Activated T-helper 1 cell treated with anti-CD3 and anti-CD28 coated beads, Interleukin-2, amount 50 U/mL, for 16 hours (primary cell): Measurements from ENCODE around the gene TSPAN18.

Experiments used
- DNase-seq, 2 donors: peaks; one replicate each; pipeline ENCODE4 v3.0.0-alpha.2; 2020; ENCODE audit warnings: low read depth in 1 of 2, low spot score in 1 of 2

Gene TSPAN18, protein sequence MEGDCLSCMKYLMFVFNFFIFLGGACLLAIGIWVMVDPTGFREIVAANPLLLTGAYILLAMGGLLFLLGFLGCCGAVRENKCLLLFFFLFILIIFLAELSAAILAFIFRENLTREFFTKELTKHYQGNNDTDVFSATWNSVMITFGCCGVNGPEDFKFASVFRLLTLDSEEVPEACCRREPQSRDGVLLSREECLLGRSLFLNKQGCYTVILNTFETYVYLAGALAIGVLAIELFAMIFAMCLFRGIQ

DNA sequence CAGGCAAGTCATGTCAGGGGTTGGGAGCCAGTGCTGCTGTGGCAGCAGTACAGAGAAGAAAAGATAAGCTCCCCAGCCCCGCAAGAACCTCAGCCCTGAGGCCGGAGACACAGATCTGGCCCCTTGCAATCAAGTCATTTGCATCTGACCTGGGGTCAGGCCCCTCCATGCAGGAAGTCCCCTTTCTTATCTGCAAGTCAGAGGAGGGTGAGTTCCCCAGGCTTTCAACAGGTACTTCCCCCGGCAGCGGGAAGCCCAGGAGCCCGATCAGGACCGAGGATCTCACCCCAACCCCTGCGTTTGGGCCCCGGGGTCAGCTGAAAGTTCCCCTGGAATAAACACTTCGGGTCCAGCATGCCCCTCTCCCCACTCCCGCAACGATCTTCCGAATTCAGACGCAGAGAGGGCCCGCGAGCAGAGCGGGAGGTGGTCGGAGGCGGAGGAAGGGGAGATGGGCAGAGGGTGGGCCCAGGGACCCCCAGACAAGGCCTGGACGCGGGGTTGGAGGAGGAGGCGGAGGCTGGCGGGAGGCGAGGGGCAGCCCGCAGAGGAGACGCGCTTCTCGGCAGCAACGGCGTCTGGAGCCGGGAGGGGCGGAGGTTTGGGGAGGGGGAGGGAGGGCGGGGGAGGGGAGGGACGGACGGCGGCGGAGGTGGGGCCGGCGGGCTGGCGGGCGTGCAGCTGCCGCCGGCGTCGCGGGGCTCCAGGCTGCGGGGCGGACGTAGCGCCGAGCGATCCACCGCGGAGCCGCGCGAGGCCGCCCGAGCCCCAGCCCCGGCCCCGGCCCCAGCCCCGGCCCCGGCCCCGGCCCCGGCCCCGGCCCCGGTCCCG, at the start of gene TSPAN18:
Gene TSPAN18, plus strand, starts transcription at position 680 of the 831 bp plus-strand sequence. CDS start 179,455 bp downstream, outside the sequence.
- peak; percentile 9 to 23 for DNase-seq

DNA sequence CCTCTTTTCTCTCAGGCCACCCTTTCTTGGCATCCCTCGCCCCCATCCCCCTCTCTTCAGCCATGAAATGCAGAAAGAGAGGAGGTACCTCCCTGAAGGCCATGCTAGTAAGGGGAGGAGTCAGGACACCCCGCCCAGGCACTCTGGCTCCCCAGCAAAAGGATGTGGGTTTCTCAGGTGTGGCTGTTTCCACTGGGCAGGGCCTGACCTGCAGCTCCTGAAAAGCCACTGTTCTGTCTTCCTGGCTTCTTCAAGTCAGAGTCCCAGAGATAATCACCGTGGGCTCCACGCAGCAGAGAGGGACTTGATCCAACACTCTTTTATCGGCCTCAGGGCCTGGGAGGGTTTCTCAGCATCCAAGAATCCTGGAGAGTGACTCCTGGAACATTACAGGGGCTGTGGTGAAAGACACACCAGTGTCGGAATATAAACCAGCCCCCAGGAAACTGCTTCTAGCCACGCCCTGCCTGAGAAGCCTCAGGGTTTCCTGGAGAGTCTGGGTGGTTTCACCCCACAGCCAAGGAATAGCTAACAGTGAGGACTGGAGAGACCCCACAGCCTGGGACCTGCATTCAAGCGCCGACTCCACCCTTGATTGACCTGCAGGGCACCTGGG, 45.7 kb upstream of the TSPAN18 start:
- DNase-seq, result peak; percentile 12 to 42

DNA sequence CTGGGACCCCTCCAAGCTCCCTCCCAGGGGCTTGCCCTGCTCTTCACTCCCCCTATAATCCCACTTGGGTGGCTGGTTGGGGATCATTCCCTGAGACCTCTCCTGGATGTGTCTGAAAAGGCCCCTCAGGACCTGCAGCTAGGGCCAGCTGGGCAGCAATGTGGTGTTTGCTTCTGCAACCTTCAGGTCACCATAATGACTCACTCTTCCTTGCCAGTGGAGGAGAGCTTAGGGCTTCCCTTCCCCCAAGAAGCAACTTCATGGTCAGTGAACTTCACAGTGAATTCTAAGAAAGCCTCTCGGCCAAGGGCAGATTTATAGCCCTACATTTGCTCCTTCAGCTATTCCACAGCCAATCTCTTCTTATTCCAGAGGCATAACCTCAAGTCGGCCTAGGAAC, 45.1 kb upstream of the TSPAN18 start:
- DNase-seq, result no peak

GRCh38 chr11:44684859-44685281, 41.9 kb upstream of the TSPAN18 start:
- no peak for DNase-seq

DNA sequence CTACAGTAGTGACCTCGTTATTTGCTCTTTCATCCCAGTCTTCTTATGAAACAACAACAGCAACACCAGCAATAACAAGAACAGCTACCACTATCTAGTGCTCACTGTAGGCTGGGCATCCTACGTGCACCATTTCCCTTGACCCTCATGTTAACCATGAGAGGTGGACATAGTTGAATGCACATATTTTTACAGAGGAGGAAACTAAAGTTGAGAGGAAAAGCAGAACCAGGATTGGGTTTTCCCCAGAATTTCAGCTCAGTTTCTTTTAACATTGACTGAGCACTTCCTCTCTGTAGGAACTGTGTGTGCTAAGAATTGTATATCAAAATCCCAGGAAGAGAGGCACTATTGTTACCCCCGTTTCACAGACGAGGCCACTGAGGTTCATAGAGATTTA, 39.4 kb upstream of the TSPAN18 start:
- DNase-seq, result no peak

DNA sequence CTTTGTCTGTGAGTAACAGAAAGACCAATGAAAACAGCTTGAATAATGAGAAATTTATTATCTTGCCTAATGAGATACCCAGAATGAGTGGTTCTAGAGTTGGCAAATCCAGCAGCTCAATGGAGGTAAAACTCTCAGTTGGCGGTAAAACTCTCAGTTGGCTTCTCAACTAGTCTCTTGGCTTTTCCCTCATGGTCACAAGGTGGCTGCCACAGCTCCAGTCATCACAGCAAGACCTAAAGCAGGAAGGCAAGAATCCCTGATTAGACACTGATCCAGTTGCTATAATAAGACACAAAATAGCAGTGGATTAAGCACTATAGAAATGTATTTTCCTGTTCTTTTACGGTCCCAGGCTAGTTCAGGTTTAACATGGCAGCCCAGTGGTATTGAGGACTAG, 37.5 kb upstream of the TSPAN18 start:
- no peak for DNase-seq

DNA sequence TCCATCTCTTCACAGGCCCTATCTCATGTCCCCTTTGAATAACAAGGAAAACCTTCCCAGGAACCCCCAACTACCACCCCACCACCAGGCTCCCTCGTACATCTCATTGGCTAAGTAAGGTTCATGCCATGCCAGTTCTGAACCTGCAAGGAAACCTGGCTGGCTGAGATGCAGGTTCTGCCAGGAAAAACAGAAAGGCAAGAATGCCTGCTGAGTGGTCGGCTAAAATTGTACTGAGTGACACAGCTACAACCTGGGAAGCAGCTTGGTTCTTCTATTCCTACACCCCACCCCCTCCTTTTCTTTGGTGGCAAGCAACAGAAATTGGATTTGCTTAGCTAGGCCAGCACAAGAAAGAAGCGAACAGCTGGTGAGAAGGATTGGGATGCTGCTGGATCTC, 36.1 kb upstream of the TSPAN18 start:
- no peak for DNase-seq

DNA sequence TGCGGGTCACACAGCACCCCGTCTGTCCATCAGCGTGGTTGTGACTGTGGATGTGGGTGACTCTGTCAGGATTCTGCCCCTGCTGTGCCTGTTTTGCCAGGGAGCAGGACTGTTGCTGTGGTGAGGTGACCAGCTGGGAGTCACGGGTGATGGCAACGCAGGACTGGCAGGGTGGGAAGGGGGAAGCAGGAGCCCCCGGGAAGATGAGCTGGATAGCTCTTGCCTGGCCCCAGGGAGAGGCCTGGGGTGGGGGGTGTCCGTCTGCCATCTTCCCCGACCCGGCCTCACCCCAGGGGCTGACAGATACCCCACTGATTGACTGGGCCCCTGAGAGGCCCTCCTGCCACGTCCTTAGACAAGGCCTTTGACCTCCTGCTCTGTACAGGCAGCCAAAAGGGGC, 34.3 kb upstream of the TSPAN18 start:
- DNase-seq, result no peak

DNA sequence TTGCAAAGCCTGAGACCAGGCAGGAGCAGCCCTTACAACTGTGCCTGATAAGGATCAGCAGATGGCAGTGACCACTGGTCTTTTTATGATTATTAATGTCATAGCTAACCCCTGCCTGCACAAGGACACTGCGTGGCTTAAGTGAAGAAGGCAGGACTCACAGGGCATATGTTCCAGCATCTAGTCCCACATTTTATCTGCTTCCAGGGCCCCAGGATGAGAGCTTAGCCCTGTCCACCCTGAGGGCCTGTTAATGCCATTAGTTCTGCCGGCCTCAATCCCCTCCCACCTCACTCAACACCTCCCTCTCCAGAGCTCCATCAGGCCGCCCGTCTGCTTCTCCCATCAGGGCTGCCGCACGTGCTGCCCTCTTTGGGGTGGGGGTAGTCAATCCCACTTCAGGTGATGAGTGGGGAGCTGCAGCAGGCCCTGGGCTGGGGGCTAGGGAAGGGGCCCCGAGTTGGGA, 33.1 kb upstream of the TSPAN18 start:
- no peak for DNase-seq

DNA sequence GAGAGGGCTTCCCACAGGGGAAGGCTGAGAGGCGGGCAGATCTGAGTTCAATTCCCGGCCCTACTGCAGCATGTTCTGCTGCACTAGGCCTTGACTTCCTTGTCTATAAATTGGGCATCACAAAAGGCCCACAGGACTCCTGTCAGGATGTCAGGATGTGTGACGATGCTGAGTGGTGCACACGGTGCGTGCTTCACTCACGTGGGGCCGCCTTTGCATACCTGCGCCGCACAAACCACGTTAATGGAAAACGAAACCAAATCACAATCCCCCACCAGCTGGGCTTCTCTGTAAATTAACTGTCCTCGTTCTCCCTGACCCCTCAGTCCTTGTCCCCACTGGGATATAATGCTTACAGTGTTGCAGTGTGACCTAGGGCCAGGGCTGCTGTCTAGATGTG, 32.3 kb upstream of the TSPAN18 start:
- DNase-seq, result no peak

DNA sequence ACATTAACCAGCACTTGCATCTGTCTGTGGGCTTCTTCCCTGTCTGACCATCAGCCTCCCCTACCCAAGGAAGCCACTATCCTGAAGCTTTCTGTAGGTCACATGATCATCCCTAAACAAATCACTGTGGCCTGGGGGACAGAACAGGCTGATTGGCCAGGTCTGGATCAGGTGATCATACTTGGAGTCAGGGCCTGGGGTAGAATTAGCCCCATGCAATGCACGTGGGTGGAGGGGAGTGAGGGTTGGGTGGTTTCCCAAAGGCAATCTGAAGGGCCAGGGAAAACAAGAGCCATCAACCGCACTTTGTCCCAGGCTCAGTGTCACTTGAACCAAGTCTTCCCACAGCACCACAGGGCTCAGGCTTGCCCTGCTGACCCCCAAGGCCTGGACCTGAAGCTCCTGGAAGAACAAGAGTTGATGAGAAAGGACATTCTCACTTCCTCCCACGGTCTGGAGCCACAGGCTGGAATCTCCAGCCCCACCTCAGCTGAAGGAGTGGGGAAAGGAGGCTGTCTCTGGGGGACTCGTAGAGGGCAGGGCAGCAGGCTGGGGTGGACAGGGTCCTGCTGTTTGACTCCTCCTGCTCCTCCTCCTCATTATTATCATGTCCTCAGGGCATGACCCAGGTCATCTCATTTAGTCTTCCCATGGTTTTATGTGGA, 31.5 kb upstream of the TSPAN18 start:
- no peak for DNase-seq

DNA sequence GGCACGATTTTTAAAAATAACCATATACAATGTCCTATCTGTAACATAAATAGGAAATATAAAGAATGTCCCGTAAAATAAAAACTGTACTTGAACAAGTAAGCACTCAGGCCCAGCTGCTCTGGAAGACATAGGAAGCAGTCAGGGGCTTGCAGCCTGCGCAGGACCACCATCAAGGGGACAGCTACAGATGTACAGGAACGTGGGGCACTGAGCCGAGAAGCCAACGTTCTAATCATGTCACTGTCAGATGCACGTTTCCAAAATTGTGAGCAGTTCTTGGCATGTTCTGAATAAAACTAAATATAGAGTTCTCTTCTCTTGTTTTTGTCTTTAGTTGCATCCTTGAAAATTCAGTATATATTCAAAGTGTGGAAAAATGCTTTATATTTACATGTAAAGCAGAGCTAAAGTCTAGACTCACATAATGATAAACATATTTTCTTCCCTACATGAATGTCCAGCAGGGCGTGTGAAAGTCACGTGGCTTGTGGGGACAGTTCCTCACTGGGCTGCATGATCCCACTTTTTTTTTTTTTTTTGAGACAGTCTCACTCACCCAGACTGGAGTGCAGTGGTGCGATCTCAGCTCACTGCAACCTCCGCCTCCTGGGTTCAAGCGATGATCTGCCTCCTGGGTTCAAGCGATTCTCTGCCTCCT, 28.4 kb upstream of the TSPAN18 start:
- no peak for DNase-seq

- DNase-seq, result no peak
Observed at GRCh38 chr11:44699497-44700408, 27.0 kb upstream of the TSPAN18 start.

DNA sequence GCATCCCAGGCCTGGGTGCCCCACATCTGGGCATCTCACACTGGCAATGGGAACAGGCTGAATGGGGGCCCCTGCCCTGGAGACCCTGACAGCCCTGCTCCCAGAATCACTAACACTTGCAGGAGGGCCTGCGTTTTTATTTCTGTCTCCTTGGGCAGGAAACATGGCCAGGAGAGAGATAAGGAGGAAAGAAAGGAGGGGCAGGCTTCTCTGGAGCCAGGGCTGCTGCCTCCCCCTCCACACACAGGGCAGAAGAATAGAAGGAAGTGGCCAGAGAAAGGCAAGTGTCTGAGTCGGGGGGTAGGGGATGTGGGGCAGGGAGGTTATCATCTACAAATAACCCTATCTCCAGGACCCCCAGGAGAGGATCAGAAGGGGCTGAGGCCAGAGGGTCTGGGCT, 25.5 kb upstream of the TSPAN18 start:
- no peak for DNase-seq

DNA sequence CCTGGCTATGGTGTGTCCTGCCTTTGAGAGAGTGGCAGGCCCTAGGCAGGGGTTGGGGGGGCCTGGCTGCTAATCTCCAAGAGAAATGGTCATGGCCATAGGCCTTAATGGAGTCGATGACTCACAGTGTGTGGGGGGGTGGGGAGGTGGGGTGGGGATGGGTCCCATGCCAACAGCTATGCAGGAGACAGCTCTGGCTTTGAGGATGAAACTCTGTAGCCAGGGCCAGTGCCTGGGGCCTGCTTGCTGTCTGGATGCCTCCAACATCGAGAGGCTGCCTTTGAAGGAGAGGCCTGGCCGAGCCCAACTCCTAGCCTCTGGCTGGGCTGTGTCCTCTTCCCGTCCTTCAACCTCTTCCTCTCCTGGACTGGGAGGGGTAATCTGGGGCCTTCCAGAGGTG, 23.9 kb upstream of the TSPAN18 start:
- no peak for DNase-seq

DNA sequence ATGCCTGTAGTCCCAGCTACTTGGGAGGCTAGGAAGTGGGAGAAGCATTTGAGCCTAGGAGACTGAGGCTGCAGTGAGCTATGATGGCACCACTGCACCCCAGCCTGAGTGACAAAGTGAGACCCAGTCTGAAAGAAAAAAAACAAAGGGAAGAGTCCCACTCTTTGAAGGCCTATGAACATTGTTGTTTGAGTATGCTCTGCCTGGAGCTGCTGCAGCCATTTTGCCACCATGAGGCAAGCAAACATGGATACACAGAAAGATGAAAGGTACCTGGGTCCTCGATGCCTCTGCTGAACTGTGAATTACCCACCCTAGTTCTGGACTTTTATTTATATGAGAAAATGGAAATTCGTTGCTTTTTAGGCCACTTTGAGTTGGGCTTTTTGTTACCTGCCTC, 19.7 kb upstream of the TSPAN18 start:
- no peak for DNase-seq

- DNase-seq, result no peak
Observed at GRCh38 chr11:44708009-44708408, 18.8 kb upstream of the TSPAN18 start.

- DNase-seq, result no peak
Observed at GRCh38 chr11:44708523-44709280, 18.1 kb upstream of the TSPAN18 start.

DNA sequence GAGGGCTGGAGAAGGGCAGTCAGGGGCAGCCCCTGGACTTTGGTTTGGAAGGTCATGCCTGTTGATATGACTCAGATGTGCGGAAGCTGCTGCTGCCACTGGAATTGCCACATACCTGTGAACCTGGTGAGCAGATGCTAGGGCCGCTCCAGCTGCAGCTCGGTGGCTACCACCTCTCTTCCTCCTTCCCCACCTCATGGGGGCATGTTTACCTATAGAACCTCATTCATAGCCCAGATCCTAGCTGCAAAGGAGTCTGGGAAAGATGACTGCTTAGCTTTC, 17.5 kb upstream of the TSPAN18 start:
- DNase-seq, result no peak
